GM23338 (cell line): ENCODE data around the gene PIEZO2. TPM values are rescaled to one million over a fixed set of nuclear protein-coding genes. Genes with fewer than 3 reads are reported as not detected.

Source experiments
- ATAC-seq: fragments of 200-7000 bp; cut with Tn5 transposase; 3 replicates; pipeline ENCODE4 v1.9.1; 2020
- DNase-seq: peaks from one replicate; pipeline ENCODE4 v3.0.0-alpha.2; 2015; ENCODE audit warnings: low spot score
- H2AFZ ChIP-seq: fragments of 200-600 bp; sonication (generic); 2 replicates; pipeline ENCODE4 v1.8.0; 2016; ENCODE audit warnings: antibody characterized with exemption, mild to moderate bottlenecking, moderate library complexity
- H3F3A ChIP-seq: fragments of 200-600 bp; sonication (generic); replicated peaks from 2 replicates; pipeline ENCODE4 v1.8.0; 2017; ENCODE audit warnings: antibody characterized with exemption, mixed run types, low read depth
- H3K27ac ChIP-seq: fragments of 200-600 bp; sonication (generic); 2 replicates; pipeline ENCODE4 v1.6.1; 2016; ENCODE audit warnings: low read depth
- H3K27me3 ChIP-seq: fragments of 200-600 bp; sonication (generic); 2 replicates; pipeline ENCODE4 v1.8.0; 2016; ENCODE audit warnings: mild to moderate bottlenecking, mixed run types, moderate library complexity; ENCODE audit not compliant: insufficient read depth
- H3K36me3 ChIP-seq: fragments of 200-600 bp; sonication (generic); 2 replicates; pipeline ENCODE4 v1.8.0; 2016; ENCODE audit warnings: mild to moderate bottlenecking; ENCODE audit not compliant: insufficient read depth
- H3K4me1 ChIP-seq: fragments of 200-600 bp; sonication (generic); 2 replicates; pipeline ENCODE4 v1.8.0; 2016; ENCODE audit warnings: mild to moderate bottlenecking, moderate library complexity; ENCODE audit not compliant: insufficient read depth
- H3K4me2 ChIP-seq: fragments of 200-600 bp; sonication (generic); 2 replicates; pipeline ENCODE4 v1.7.1; 2017; ENCODE audit warnings: mixed run types
- H3K4me3 ChIP-seq: fragments of 200-600 bp; sonication (generic); 2 replicates; pipeline ENCODE4 v1.6.1; 2016; ENCODE audit warnings: mixed run types
- H3K79me2 ChIP-seq: fragments of 200-600 bp; sonication (generic); replicated peaks from 2 replicates; pipeline ENCODE4 v1.8.0; 2017; ENCODE audit warnings: mild to moderate bottlenecking; ENCODE audit not compliant: insufficient read depth
- H3K9me2 ChIP-seq: fragments of 200-600 bp; sonication (generic); 2 replicates; pipeline ENCODE4 v1.8.0; 2017; ENCODE audit not compliant: insufficient read depth
- H4K20me1 ChIP-seq: fragments of 200-600 bp; sonication (generic); replicated peaks from 2 replicates; pipeline ENCODE4 v1.8.0; 2017; ENCODE audit warnings: mild to moderate bottlenecking; ENCODE audit not compliant: insufficient read depth
- H3K27ac Mint-ChIP-seq: 2 replicates; pipeline ENCODE4 v1.8.0; 2020; ENCODE audit warnings: inconsistent platforms, mild to moderate bottlenecking, moderate library complexity, mixed read lengths
- H3K27me3 Mint-ChIP-seq: 3 replicates; pipeline ENCODE4 v1.8.0; 2022; ENCODE audit warnings: low read depth, mild to moderate bottlenecking, moderate library complexity, mixed read lengths, inconsistent platforms; ENCODE audit not compliant: insufficient read depth, poor library complexity
- H3K36me3 Mint-ChIP-seq: 3 replicates; pipeline ENCODE4 v1.8.0; 2021; ENCODE audit warnings: low read depth, mild to moderate bottlenecking, inconsistent platforms, moderate library complexity, mixed read lengths
- H3K4me1 Mint-ChIP-seq: 3 replicates; pipeline ENCODE4 v1.8.0; 2020; ENCODE audit warnings: mild to moderate bottlenecking, inconsistent platforms, mixed read lengths
- H3K4me3 Mint-ChIP-seq: 3 replicates; pipeline ENCODE4 v1.8.0; 2021; ENCODE audit warnings: moderate library complexity, mild to moderate bottlenecking, inconsistent platforms, mixed read lengths
- H3K9me3 Mint-ChIP-seq: 3 replicates; pipeline ENCODE4 v1.8.0; 2020; ENCODE audit warnings: moderate library complexity, mild to moderate bottlenecking, inconsistent platforms, mixed read lengths
- CREB1 ChIP-seq: fragments of 250-450 bp; sonication (Bioruptor Pico); IDR thresholded peaks from 2 replicates; pipeline ENCODE4 v1.5.0; 2020; ENCODE audit warnings: low read depth, mild to moderate bottlenecking, moderate library complexity
- CTCF ChIP-seq, 2 experiments: fragments of 200-600 bp in 1 of 2; sonication (generic) in 1 of 2; conservative IDR thresholded peaks; 2 replicates each; pipeline versions ENCODE4 v1.5.1 to v1.6.1; 2016 to 2017; ENCODE audit warnings: antibody characterized with exemption in 2 of 2, low read depth in 2 of 2, mild to moderate bottlenecking in 2 of 2, moderate library complexity in 1 of 2
- ETS1 ChIP-seq: IDR thresholded peaks from 2 replicates; pipeline ENCODE4 v1.6.1; 2016; ENCODE audit warnings: antibody characterized with exemption
- EZH2 ChIP-seq: fragments of 200-600 bp; sonication (generic); IDR thresholded peaks from one replicate; pipeline ENCODE4 v1.8.0; 2017; ENCODE audit warnings: antibody characterized with exemption, mild to moderate bottlenecking, low read depth; ENCODE audit not compliant: unreplicated experiment
- EZH2phosphoT487 ChIP-seq: fragments of 200-600 bp; sonication (generic); IDR thresholded peaks from one replicate; pipeline ENCODE4 v1.8.1; 2018; ENCODE audit warnings: antibody characterized with exemption; ENCODE audit not compliant: unreplicated experiment
- JUNB ChIP-seq: IDR thresholded peaks from one replicate; pipeline ENCODE4 v1.6.1; 2016; ENCODE audit warnings: antibody characterized with exemption; ENCODE audit not compliant: unreplicated experiment
- NANOG ChIP-seq: IDR thresholded peaks from 2 replicates; pipeline ENCODE4 v1.6.1; 2016; ENCODE audit warnings: antibody characterized with exemption, borderline replicate concordance
- POLR2AphosphoS5 ChIP-seq: IDR thresholded peaks from 2 replicates; pipeline ENCODE4 v1.6.1; 2016; ENCODE audit warnings: antibody characterized with exemption, low read depth
- STAT1 ChIP-seq: IDR thresholded peaks from one replicate; pipeline ENCODE4 v1.6.1; 2016; ENCODE audit warnings: antibody characterized with exemption; ENCODE audit not compliant: unreplicated experiment
- ZNF114 ChIP-seq: fragments of 250-450 bp; sonication (Bioruptor Pico); IDR thresholded peaks from 2 replicates; pipeline ENCODE4 v1.5.0; 2020; ENCODE audit warnings: mild to moderate bottlenecking, moderate library complexity
- ZNF331 ChIP-seq: fragments of 250-450 bp; sonication (Bioruptor Pico); IDR thresholded peaks from 2 replicates; pipeline ENCODE4 v1.5.0; 2020; ENCODE audit warnings: low read depth, mild to moderate bottlenecking, moderate library complexity
- ZNF462 ChIP-seq: fragments of 250-450 bp; sonication (Bioruptor Pico); IDR thresholded peaks from 2 replicates; pipeline ENCODE4 v1.5.0; 2020; ENCODE audit warnings: mild to moderate bottlenecking, moderate library complexity
- polyA plus RNA-seq: library from polyadenylated mRNA; unstranded; fragments of >200 nt; fragmentation: Nextera tagmentation; extraction: Ambion mirVana; gene quantifications from 2 replicates; pipeline ENCODE4 v1.2.1, GENCODE V29; 2016
- total RNA-seq: library from RNA; depleted of rRNA; stranded (reverse); fragments of >200 nt; shearing (Covaris generic); gene quantifications from 2 replicates; pipeline ENCODE4 v1.2.3, GENCODE V29; 2014
- TF ChIP-seq, protein P1 (sequence below): IDR thresholded peaks from one replicate; pipeline ENCODE4 v1.6.1; 2018; ENCODE audit warnings: antibody characterized with exemption; ENCODE audit not compliant: unreplicated experiment

Gene PIEZO2
- total and polyA plus RNA-seq, 2 experiments from 2014 or later = 4.8 to 8.2 TPM

DNA sequence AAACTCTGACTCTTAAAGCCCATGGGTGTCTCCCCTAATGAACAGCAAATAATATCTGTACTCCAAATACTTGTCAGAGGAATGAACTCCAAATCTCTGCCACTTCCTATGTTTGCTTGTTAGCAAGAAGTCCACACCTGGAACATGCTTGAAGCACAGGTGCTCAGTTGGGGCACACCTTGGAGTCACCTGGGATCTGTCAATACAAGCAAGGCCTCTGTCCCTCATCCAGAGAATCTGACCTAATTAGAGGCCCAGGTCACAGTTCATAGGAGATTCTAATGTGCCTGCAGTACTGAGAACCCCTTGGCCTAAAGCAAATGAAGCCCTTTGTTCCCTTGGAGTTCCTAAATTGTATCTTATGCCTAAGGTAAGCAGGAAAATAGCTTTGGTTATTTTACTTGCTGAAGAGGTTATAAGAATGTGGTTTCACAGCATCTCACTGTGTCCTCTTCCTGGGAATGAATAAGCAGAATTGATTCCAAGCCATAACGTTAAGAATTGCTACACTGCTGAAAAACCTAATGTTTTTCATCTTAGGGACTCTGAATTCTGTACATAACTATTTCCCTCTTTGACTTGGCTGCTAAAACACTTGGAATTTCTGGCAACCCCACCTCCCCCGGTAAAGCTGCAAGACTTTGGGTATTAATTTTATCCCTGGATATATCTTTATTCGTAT lies 113.4 kb downstream of the PIEZO2 start:
- Mint-ChIP-seq H3K9me3 (no peaks in the 10 kb centered on the region; the same call in 2 of the 3 replicates), H3K27me3 (no peaks in the 10 kb centered on the region), H3K36me3 (no peaks in the 10 kb centered on the region), H3K27ac (no peak overlapping the region; the same call in 1 of the 2 replicates), H3K4me1 (peaks cover 15% of the 10 kb centered on the region), H3K4me3 (no peak overlapping the region)
- no peak overlapping the region for H3K27ac ChIP-seq
- no peaks in the 10 kb centered on the region for H3K36me3 ChIP-seq
- ATAC-seq = no peak
- no peaks in the 10 kb centered on the region for H3K27me3 ChIP-seq
- H3K9me2 ChIP-seq = no peaks in the 10 kb centered on the region
- peaks cover 3% of the 10 kb centered on the region; the same call in 1 of the 2 replicates for H3K4me1 ChIP-seq
- no peaks in the 10 kb centered on the region for H3F3A ChIP-seq
- H2AFZ ChIP-seq = no peak overlapping the region
- H4K20me1 ChIP-seq = no peaks in the 10 kb centered on the region; the same call in 1 of the 2 replicates
- no peak for TF ChIP-seq STAT1
- no peak for TF ChIP-seq EZH2phosphoT487
- no peak for TF ChIP-seq ZNF462 (CRISPR knock-in tag)
- TF ChIP-seq EZH2 = no peak
- TF ChIP-seq CREB1 (CRISPR knock-in tag) = no peak
- no peak for TF ChIP-seq ZNF114
- TF ChIP-seq ZNF331 (CRISPR knock-in tag) = no peak
- TF ChIP-seq ETS1 = no peak
- TF ChIP-seq, protein P1, sequence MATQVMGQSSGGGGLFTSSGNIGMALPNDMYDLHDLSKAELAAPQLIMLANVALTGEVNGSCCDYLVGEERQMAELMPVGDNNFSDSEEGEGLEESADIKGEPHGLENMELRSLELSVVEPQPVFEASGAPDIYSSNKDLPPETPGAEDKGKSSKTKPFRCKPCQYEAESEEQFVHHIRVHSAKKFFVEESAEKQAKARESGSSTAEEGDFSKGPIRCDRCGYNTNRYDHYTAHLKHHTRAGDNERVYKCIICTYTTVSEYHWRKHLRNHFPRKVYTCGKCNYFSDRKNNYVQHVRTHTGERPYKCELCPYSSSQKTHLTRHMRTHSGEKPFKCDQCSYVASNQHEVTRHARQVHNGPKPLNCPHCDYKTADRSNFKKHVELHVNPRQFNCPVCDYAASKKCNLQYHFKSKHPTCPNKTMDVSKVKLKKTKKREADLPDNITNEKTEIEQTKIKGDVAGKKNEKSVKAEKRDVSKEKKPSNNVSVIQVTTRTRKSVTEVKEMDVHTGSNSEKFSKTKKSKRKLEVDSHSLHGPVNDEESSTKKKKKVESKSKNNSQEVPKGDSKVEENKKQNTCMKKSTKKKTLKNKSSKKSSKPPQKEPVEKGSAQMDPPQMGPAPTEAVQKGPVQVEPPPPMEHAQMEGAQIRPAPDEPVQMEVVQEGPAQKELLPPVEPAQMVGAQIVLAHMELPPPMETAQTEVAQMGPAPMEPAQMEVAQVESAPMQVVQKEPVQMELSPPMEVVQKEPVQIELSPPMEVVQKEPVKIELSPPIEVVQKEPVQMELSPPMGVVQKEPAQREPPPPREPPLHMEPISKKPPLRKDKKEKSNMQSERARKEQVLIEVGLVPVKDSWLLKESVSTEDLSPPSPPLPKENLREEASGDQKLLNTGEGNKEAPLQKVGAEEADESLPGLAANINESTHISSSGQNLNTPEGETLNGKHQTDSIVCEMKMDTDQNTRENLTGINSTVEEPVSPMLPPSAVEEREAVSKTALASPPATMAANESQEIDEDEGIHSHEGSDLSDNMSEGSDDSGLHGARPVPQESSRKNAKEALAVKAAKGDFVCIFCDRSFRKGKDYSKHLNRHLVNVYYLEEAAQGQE = no peak
- no peak for TF ChIP-seq POLR2AphosphoS5
- TF ChIP-seq NANOG = no peak
- TF ChIP-seq CTCF (conservative IDR thresholded peaks at IDR 0.05; ENCODE audit: low read depth in 2 of 2) = no peak
- no peak for TF ChIP-seq JUNB
- no peak overlapping the region for H3K4me2 ChIP-seq
- no peak overlapping the region for H3K4me3 ChIP-seq
- no peaks in the 10 kb centered on the region for H3K79me2 ChIP-seq
- DNase-seq = no peak
